RWPE2 (cell line): Measurements from ENCODE around the gene PARVG.

Experiments used
- ATAC-seq: fragments of 200-7000 bp; cut with Tn5 transposase; 3 replicates; pipeline ENCODE4 v1.9.1; 2021; ENCODE audit warnings: low read depth
- DNase-seq: peaks from one replicate; pipeline ENCODE4 v3.0.0-alpha.2; 2020; ENCODE audit warnings: low spot score
- H3K27ac ChIP-seq: fragments of 450-650 bp; 2 replicates; pipeline ENCODE4 v1.5.1; 2017; ENCODE audit warnings: mild to moderate bottlenecking; ENCODE audit not compliant: poor library complexity, severe bottlenecking
- H3K27me3 ChIP-seq: fragments of 250-450 bp; sonication (Bioruptor Pico); 2 replicates; pipeline ENCODE4 v1.5.1; 2021; ENCODE audit warnings: mild to moderate bottlenecking, moderate library complexity; ENCODE audit not compliant: insufficient read depth, poor library complexity, severe bottlenecking
- H3K36me3 ChIP-seq: fragments of 250-450 bp; sonication (Bioruptor Pico); 2 replicates; pipeline ENCODE4 v1.5.1; 2020; ENCODE audit warnings: low read depth, mild to moderate bottlenecking, moderate library complexity
- H3K4me1 ChIP-seq: fragments of 250-450 bp; sonication (Bioruptor Pico); 2 replicates; pipeline ENCODE4 v1.5.1; 2021; ENCODE audit warnings: mild to moderate bottlenecking, moderate library complexity; ENCODE audit not compliant: insufficient read depth, poor library complexity, severe bottlenecking
- H3K4me3 ChIP-seq: fragments of 250-450 bp; sonication (Bioruptor Pico); 2 replicates; pipeline ENCODE4 v1.5.1; 2021; ENCODE audit warnings: mild to moderate bottlenecking, moderate library complexity; ENCODE audit not compliant: severe bottlenecking
- H3K9me3 ChIP-seq: fragments of 250-450 bp; sonication (Bioruptor Pico); 2 replicates; pipeline ENCODE4 v1.5.1; 2021; ENCODE audit warnings: mild to moderate bottlenecking, moderate library complexity; ENCODE audit not compliant: severe bottlenecking
- TF ChIP-seq, protein P1 (sequence below): fragments of 450-650 bp; IDR thresholded peaks from one replicate; pipeline ENCODE4 v1.5.1; 2017; ENCODE audit warnings: mild to moderate bottlenecking, moderate library complexity; ENCODE audit not compliant: poor library complexity, severe bottlenecking

PARVG gene

DNA sequence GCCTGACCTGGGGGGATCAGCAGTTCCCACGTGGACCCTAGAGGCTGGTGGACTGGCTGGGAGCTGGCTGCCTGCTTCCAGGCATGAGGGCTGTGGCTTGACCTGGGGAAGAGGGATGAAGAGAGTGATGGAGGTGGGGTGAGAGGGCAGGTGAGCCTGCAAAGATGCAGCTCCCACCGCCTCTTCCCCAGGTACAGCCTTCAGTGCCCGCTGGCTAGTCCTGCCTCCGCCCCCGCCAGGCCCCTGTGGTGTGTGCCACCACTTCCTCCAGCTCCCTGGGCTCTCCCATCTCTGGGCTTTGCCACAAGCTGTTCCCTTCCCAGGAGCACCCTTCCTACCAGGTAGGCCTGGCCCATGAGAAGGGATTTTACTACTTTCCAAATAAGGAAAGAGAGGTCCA, 19.1 kb downstream of the PARVG start:
- H3K27ac ChIP-seq, result no peak overlapping the region
- no peak overlapping the region for H3K4me3 ChIP-seq
- TF ChIP-seq, protein P1, sequence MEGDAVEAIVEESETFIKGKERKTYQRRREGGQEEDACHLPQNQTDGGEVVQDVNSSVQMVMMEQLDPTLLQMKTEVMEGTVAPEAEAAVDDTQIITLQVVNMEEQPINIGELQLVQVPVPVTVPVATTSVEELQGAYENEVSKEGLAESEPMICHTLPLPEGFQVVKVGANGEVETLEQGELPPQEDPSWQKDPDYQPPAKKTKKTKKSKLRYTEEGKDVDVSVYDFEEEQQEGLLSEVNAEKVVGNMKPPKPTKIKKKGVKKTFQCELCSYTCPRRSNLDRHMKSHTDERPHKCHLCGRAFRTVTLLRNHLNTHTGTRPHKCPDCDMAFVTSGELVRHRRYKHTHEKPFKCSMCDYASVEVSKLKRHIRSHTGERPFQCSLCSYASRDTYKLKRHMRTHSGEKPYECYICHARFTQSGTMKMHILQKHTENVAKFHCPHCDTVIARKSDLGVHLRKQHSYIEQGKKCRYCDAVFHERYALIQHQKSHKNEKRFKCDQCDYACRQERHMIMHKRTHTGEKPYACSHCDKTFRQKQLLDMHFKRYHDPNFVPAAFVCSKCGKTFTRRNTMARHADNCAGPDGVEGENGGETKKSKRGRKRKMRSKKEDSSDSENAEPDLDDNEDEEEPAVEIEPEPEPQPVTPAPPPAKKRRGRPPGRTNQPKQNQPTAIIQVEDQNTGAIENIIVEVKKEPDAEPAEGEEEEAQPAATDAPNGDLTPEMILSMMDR, result no peak
- H3K27me3 ChIP-seq, result peaks cover 44% of the 10 kb centered on the region
- DNase-seq (no peak), ATAC-seq (no peak)
- H3K9me3 ChIP-seq, result no peaks in the 10 kb centered on the region
- no peaks in the 10 kb centered on the region for H3K36me3 ChIP-seq
- H3K4me1 ChIP-seq, result no peaks in the 10 kb centered on the region

DNA sequence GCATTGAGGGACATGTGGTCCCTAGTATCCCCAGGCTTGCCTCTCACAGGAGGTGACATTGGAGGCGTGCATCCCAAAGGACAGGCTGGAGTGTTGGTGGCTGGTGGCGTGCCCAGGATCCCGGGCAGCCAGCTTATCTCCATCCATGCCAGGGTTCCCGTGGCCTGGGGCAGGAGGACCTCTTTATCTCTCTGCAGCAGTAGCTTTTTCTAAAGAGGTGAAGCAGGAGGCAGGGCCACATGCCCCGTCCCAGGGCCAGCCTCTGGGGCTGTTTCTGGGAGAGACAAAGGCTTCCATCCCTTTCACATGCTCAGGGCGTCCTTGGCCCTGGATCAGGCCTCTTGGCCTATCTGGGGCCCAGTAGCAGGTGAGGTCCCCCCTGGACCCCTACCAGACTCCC, 19.7 kb downstream of the PARVG start:
- TF ChIP-seq, protein P1, result no peak
- Histone ChIP-seq H3K4me1 (no peaks in the 10 kb centered on the region), H3K27me3 (peaks cover 38% of the 10 kb centered on the region), H3K27ac (no peak overlapping the region), H3K4me3 (no peak overlapping the region), H3K9me3 (no peaks in the 10 kb centered on the region), H3K36me3 (no peaks in the 10 kb centered on the region)
- DNase-seq (no peak), ATAC-seq (no peak)

DNA sequence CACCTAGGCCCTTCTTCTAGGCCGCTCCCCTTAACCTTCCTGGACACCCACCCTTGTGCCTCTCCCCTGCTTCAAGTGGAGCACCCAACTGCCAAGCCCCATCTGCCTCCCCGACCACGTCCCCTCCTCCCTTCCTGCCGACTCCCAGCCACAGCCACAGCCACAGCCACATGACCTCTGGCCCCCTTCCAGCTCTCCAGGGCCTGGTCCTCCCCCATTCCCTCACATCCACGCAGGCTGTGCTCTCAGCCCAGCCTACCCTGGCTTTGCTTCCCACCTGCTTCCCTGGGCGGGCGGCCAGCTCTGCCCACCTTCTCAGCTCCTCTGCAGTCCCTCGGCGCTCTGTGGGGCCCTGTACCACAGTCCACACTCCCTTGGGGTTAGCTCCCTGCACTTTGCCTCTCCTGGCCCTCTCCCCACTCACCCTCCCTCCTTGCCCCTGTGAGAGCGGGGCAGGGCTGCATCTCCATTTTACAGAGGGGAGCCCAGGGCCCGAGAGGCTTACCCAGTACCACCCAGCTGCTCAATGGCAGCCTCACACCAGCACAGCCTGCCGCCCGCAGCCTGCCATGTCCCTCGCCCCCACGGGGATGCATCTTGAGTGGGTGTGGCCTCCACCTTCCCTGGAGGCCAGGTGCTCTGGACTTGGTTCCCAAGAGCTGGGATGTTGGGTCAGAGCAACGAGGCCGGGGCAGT, 20.3 kb downstream of the PARVG start:
- ATAC-seq, result no peak
- H3K27ac ChIP-seq, result no peak overlapping the region
- H3K4me1 ChIP-seq, result no peaks in the 10 kb centered on the region
- TF ChIP-seq, protein P1, result no peak
- no peaks in the 10 kb centered on the region for H3K36me3 ChIP-seq
- no peaks in the 10 kb centered on the region for H3K9me3 ChIP-seq
- H3K4me3 ChIP-seq, result no peak overlapping the region
- DNase-seq, result no peak
- peaks cover 32% of the 10 kb centered on the region for H3K27me3 ChIP-seq

DNA sequence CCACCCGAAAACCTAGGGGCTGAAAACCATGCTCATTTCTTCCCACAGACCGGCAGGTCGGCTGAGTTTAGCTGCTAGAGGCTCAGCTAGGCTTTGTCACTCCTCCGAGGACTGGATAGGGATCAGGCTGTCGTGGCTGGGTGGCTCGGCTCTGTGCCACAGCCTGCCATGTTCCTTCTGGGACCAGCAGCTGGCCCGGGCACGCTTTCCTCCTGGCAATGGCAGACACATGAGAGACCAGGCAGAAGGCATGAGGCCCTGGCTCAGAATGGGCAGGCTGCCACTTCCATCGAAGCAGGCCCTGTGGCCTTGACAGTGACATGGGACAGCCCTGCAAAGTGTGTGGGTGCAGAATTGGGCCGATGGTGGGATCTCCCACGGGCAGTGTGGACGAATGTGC, 20.9 kb downstream of the PARVG start:
- DNase-seq, result no peak
- ATAC-seq, result no peak
- Histone ChIP-seq H3K4me3 (no peak overlapping the region), H3K9me3 (no peaks in the 10 kb centered on the region), H3K27me3 (peaks cover 26% of the 10 kb centered on the region), H3K36me3 (no peaks in the 10 kb centered on the region), H3K27ac (no peak overlapping the region), H3K4me1 (no peaks in the 10 kb centered on the region)
- TF ChIP-seq, protein P1, result no peak

DNA sequence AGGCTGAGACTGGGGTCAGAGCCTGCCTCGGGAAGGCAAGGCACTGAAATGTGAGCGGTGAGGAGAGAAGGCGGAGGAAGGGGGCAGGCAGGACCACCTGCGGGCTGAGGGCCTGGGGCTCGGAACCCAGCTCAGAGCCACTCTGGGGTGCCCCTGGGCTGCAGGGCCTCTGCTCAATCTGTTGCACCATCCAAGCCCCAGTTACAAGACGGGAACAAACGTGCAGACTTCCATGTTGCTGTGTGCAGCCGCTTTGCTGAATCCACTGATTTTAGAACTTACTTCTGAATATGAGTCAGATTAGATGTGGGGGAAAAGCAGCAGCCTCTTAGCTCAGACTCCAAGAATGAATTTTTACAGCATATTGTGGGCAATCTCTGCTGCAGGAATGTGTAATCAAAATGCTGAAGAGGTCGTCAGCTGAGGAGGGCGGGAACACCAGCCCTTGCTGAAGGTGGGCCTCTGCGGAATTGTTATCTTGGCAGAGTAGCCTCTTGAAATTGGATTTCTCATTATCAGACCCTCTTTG, 21.6 kb downstream of the PARVG start:
- H3K27me3 ChIP-seq, result peaks cover 19% of the 10 kb centered on the region
- ATAC-seq (no peak), DNase-seq (no peak)
- no peaks in the 10 kb centered on the region for H3K36me3 ChIP-seq
- H3K4me1 ChIP-seq, result no peaks in the 10 kb centered on the region
- no peaks in the 10 kb centered on the region for H3K9me3 ChIP-seq
- TF ChIP-seq, protein P1, result no peak
- no peak overlapping the region for H3K27ac ChIP-seq
- H3K4me3 ChIP-seq, result no peak overlapping the region
